ENCODE measurements around the gene IFITM10. TPM values are rescaled to one million over a fixed set of nuclear protein-coding genes. Genes with fewer than 3 reads are reported as not detected.

Gene IFITM10
- total RNA-seq, 1 experiment from 2014 or later = 0.59 TPM

DNA sequence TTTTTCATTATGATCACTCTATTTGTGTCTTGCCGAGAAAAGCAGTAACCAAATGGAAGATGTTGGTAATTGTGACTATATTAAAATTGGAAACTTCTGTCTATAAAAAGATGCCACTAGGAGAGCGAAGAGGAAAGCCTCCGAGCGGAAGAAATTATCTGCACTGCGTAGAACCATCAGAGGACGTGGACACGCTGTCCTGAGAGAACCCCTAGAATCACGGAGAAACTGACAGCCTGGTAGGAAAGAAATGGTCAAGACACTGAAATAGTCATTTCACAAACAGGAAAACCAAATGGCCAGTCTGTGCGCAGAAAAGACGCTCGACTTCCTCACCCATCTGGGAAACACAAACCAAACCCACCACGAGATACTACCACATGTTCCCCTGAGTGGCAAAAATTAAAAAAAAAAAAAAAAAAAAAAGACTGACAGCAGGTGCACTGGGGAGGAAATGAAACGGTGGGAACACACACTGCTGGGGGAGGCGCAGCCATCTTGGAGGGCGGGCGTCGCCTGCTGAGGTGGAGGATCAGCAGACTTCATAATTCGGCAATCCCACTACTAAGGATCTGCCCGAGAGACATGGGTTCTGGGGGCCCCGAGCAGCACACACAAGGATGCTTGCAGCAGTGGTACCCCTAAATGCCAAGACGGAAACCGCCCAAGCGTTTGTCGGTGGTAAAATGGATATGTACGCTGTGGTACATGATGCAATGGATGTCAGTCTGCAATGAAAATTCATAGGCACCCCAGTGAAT, 21.3 kb downstream of the IFITM10 start:
- Mint-ChIP-seq H3K4me3 (no peak overlapping the region), H3K4me1 (peaks cover 2 to 3% of the 10 kb centered on the region in 2 experiments; a peak in 2 of 4 replicates), H3K36me3 (ENCODE audit: insufficient read depth in 1 of 3, low read depth in 3 of 3) (no peaks in the 10 kb centered on the region), H3K9me3 (peaks cover 0 to 13% of the 10 kb centered on the region in 2 experiments; a peak in 3 of 5 replicates), H3K27ac (no peak overlapping the region), H3K27me3 (ENCODE audit: low read depth) (peaks cover 85% of the 10 kb centered on the region)
- H3K14ac ChIP-seq (ENCODE audit: insufficient read depth, low read length) = no peak overlapping the region
- no peaks in the 10 kb centered on the region for H3K4me1 ChIP-seq (ENCODE audit: insufficient read depth, low read length)
- no peak overlapping the region for H2AFZ ChIP-seq (ENCODE audit: low read length)
- H2AK5ac ChIP-seq (ENCODE audit: insufficient read length, low read length) = no peak overlapping the region
- no peaks in the 10 kb centered on the region for H3K79me2 ChIP-seq (ENCODE audit: insufficient read depth, low read length)
- H3K9ac ChIP-seq (ENCODE audit: extremely low read depth, insufficient read length, low read length) = no peak overlapping the region
- H3K27me3 ChIP-seq (ENCODE audit: insufficient read depth, low read length) = no peaks in the 10 kb centered on the region; the same call in 1 of the 2 replicates
- H3K9me3 ChIP-seq (ENCODE audit: control insufficient read depth, low read depth, low read length) = no peaks in the 10 kb centered on the region
- H3K23me2 ChIP-seq (ENCODE audit: insufficient read length, low read depth, low read length, poor library complexity, severe bottlenecking) = no peaks in the 10 kb centered on the region
- no peak overlapping the region for H3K4me2 ChIP-seq (ENCODE audit: insufficient read depth, insufficient read length, low read length)
- H2BK20ac ChIP-seq (ENCODE audit: low read depth, low read length, poor library complexity, severe bottlenecking) = no peak overlapping the region
- H3T11ph ChIP-seq (ENCODE audit: low read length) = no peak overlapping the region
- no peak overlapping the region for H2BK15ac ChIP-seq (ENCODE audit: low read depth, low read length)
- no peak overlapping the region for H3K4ac ChIP-seq (ENCODE audit: low read depth, low read length)
- DNase-seq = no peak
- no peaks in the 10 kb centered on the region for H3K79me1 ChIP-seq (ENCODE audit: insufficient read depth, low read depth, low read length, poor library complexity, severe bottlenecking)
- no peak overlapping the region for H4K5ac ChIP-seq (ENCODE audit: insufficient read length, low read depth, low read length)
- no peak overlapping the region for H3K23ac ChIP-seq (ENCODE audit: insufficient read length, low read depth, low read length)
- no peak overlapping the region for H3K18ac ChIP-seq (ENCODE audit: insufficient read length, low read depth, low read length)
- no peak overlapping the region for H4K8ac ChIP-seq (replicated peaks; ENCODE audit: insufficient read length, low read depth, low read length)
- H4K91ac ChIP-seq (ENCODE audit: insufficient read length, low read depth, low read length) = no peak overlapping the region
- whole genome bisulfite sequencing (ENCODE audit: extremely low coverage, insufficient read length, low lambda C conversion rate) = no CpG with 5 or more reads among the region's 25 CpGs
- TF ChIP-seq, protein P1, sequence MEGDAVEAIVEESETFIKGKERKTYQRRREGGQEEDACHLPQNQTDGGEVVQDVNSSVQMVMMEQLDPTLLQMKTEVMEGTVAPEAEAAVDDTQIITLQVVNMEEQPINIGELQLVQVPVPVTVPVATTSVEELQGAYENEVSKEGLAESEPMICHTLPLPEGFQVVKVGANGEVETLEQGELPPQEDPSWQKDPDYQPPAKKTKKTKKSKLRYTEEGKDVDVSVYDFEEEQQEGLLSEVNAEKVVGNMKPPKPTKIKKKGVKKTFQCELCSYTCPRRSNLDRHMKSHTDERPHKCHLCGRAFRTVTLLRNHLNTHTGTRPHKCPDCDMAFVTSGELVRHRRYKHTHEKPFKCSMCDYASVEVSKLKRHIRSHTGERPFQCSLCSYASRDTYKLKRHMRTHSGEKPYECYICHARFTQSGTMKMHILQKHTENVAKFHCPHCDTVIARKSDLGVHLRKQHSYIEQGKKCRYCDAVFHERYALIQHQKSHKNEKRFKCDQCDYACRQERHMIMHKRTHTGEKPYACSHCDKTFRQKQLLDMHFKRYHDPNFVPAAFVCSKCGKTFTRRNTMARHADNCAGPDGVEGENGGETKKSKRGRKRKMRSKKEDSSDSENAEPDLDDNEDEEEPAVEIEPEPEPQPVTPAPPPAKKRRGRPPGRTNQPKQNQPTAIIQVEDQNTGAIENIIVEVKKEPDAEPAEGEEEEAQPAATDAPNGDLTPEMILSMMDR (conservative IDR thresholded peaks at IDR 0.05) = no peak
- H3K56ac ChIP-seq (ENCODE audit: insufficient read length, low read depth, low read length) = no peak overlapping the region
- H2BK5ac ChIP-seq (ENCODE audit: insufficient read length, low read length) = no peak overlapping the region
- H3K27ac ChIP-seq (ENCODE audit: insufficient read length, low read depth, low read length) = no peak overlapping the region
- no peaks in the 10 kb centered on the region for H4K20me1 ChIP-seq (ENCODE audit: control insufficient read depth, insufficient read depth, insufficient read length)
- H2BK120ac ChIP-seq (ENCODE audit: low read depth, low read length, poor library complexity, severe bottlenecking) = no peak overlapping the region
- no peak overlapping the region for H2BK12ac ChIP-seq (ENCODE audit: insufficient read length, low read depth, low read length)

Data from H9 (cell line).